Activated CD4-positive, CD25-positive, alpha-beta regulatory T cell (primary cell): ENCODE measurements around the gene FAM229A.
A peak's percentile ranks its signal among the peaks of the same experiment; 100 is the strongest.

Experiments
- DNase-seq, 4 experiments: peaks; one replicate each; lab custom pipeline; 2025; lab: John Stamatoyannopoulos, UW

Gene FAM229A

GRCh38 chr1:32349211-32349708 is 13.0 kb downstream of the FAM229A start:
- no peak for DNase-seq

GRCh38 chr1:32346532-32347157 is 15.6 kb downstream of the FAM229A start:
- DNase-seq = no peak

GRCh38 chr1:32345289-32345827 is 16.9 kb downstream of the FAM229A start:
- no peak for DNase-seq

GRCh38 chr1:32342704-32343103 is 19.6 kb downstream of the FAM229A start:
- no peak for DNase-seq

GRCh38 chr1:32341971-32342370 is 20.3 kb downstream of the FAM229A start:
- no peak for DNase-seq

GRCh38 chr1:32341186-32341757 is 21.0 kb downstream of the FAM229A start:
- no peak for DNase-seq

- DNase-seq = no peak
Observed at GRCh38 chr1:32339363-32339978, 22.8 kb downstream of the FAM229A start.

GRCh38 chr1:32338637-32339145 is 23.6 kb downstream of the FAM229A start:
- DNase-seq = no peak

- DNase-seq = no peak
Observed at GRCh38 chr1:32337855-32338636, 24.2 kb downstream of the FAM229A start.

- no peak for DNase-seq
Observed at GRCh38 chr1:32336963-32337675, 25.2 kb downstream of the FAM229A start.

GRCh38 chr1:32336591-32336932 is 25.7 kb downstream of the FAM229A start:
- no peak for DNase-seq

- DNase-seq = peak; percentile 72 to 81 (median 76)
Observed at GRCh38 chr1:32335790-32336590, 26.3 kb downstream of the FAM229A start, which contains the start of gene MARCKSL1. TSS of gene MARCKSL1 (minus strand) at chr1:32336233. CDS start at chr1:32336033, 200 bp downstream.

GRCh38 chr1:32335535-32335789 is 26.8 kb downstream of the FAM229A start:
- DNase-seq = no peak

- DNase-seq = peak; percentile 16 to 54 (median 36)
Observed at GRCh38 chr1:32334864-32335534, 27.3 kb downstream of the FAM229A start.

GRCh38 chr1:32334274-32334861 is 27.9 kb downstream of the FAM229A start:
- DNase-seq = no peak

GRCh38 chr1:32333251-32333963 is 28.9 kb downstream of the FAM229A start:
- DNase-seq = no peak

- no peak for DNase-seq
Observed at GRCh38 chr1:32332290-32333079, 29.8 kb downstream of the FAM229A start.

GRCh38 chr1:32331549-32331948 is 30.7 kb downstream of the FAM229A start:
- DNase-seq = no peak
